HCT116 (cell line): Measurements from ENCODE around the gene KRT36. TPM values are rescaled to one million over a fixed set of nuclear protein-coding genes. Genes with fewer than 3 reads are reported as not detected.

Experiments used
- ATAC-seq: fragments of 200-7000 bp; cut with Tn5 transposase; 2 replicates; pipeline ENCODE4 v1.9.1; 2020; ENCODE audit warnings: mild to moderate bottlenecking, moderate library complexity
- BruUV-seq: library from RNA; stranded (reverse); fragments of 400-500 nt; replicated peaks from 2 replicates; lab custom pipeline; 2021; lab: Mats Ljungman, UMichigan
- CTCF ChIA-PET: fragments of 300-600 bp; sonication (Branson Sonifier 250); formaldehyde crosslinking; loops from one replicate; lab custom pipeline; 2021; ENCODE audit warnings: antibody characterized with exemption; lab: Charles Lee
- POLR2A ChIA-PET: fragments of 300-600, 350-600 bp; sonication (Branson Sonifier 250); formaldehyde crosslinking; loops from one replicate; lab custom pipeline; 2021; ENCODE audit warnings: antibody characterized with exemption; lab: Charles Lee
- RAD21 ChIA-PET, 2 experiments: fragments of 300-600 bp; sonication (Branson Sonifier 250); formaldehyde crosslinking; loops; one replicate each; lab custom pipeline; 2023; ENCODE audit warnings: low total read pairs in 2 of 2; ENCODE audit not compliant: uncharacterized antibody in 2 of 2, unreplicated experiment in 2 of 2, low non-redundant PET in 1 of 2; lab: Charles Lee
- DNase-seq: peaks from one replicate; pipeline ENCODE4 v3.0.0-alpha.2; 2010; ENCODE audit warnings: low read depth, low spot score
- H2AFZ ChIP-seq: fragments of 200-600 bp; shearing (Covaris generic), sonication (generic); 2 replicates; pipeline ENCODE4 v1.6.1; 2017; ENCODE audit warnings: low read depth, mixed run types, mixed read lengths, antibody characterized with exemption, low read length; ENCODE audit not compliant: poor library complexity, severe bottlenecking
- H3K27ac ChIP-seq: 2 replicates; pipeline ENCODE4 v1.5.1; 2012; ENCODE audit warnings: low read depth, low read length
- H3K27me3 ChIP-seq: fragments of 200-600 bp; sonication (generic); 2 replicates; pipeline ENCODE4 v1.6.1; 2016; ENCODE audit warnings: mixed run types, low read length, mixed read lengths; ENCODE audit not compliant: insufficient read depth
- H3K36me3 ChIP-seq, 2 experiments: fragments of 200-500 bp in 1 of 2; fragments of 200-600 bp in 1 of 2; sonication (Bioruptor generic) in 1 of 2; sonication (generic) in 1 of 2; 2 replicates each; pipeline versions ENCODE4 v1.5.1 to v1.6.1; 2014 to 2016; ENCODE audit warnings: low read length in 2 of 2, inconsistent platforms in 1 of 2, mixed read lengths in 1 of 2, mixed run types in 1 of 2; ENCODE audit not compliant: insufficient read depth in 2 of 2, control insufficient read depth in 1 of 2
- H3K4me1 ChIP-seq, 2 experiments: fragments of 200-600 bp in 1 of 2; sonication (generic) in 1 of 2; 2 replicates each; pipeline versions ENCODE4 v1.5.1 to v1.6.1; 2012 to 2017; ENCODE audit warnings: low read length in 2 of 2, inconsistent platforms in 1 of 2, mild to moderate bottlenecking in 1 of 2, mixed read lengths in 1 of 2, mixed run types in 1 of 2, moderate library complexity in 1 of 2; ENCODE audit not compliant: insufficient read depth in 2 of 2, control insufficient read depth in 1 of 2
- H3K4me2 ChIP-seq: fragments of 200-600 bp; sonication (generic); 2 replicates; pipeline ENCODE4 v1.6.1; 2017; ENCODE audit warnings: mixed run types, low read length, mixed read lengths
- H3K4me3 ChIP-seq, 2 experiments: fragments of 200-600 bp in 1 of 2; sonication (generic) in 1 of 2; replicated peaks in 1 of 2; 2 replicates each; pipeline ENCODE4 v1.5.1; 2011 to 2016; ENCODE audit warnings: low read length in 2 of 2, control low read depth in 1 of 2, low read depth in 1 of 2, mild to moderate bottlenecking in 1 of 2, mixed read lengths in 1 of 2, mixed run types in 1 of 2
- H3K79me2 ChIP-seq: fragments of 200-600 bp; sonication (generic); 2 replicates; pipeline ENCODE4 v1.6.1; 2017; ENCODE audit warnings: mild to moderate bottlenecking, mixed run types, low read length, moderate library complexity, mixed read lengths; ENCODE audit not compliant: insufficient read depth
- H3K9ac ChIP-seq: fragments of 200-600 bp; sonication (generic); 2 replicates; pipeline ENCODE4 v1.6.1; 2016; ENCODE audit warnings: low read length, mixed read lengths
- H3K9me2 ChIP-seq: fragments of 200-600 bp; sonication (generic), shearing (Covaris generic); 2 replicates; pipeline ENCODE4 v1.6.1; 2017; ENCODE audit warnings: mixed run types, mild to moderate bottlenecking, moderate library complexity; ENCODE audit not compliant: insufficient read depth
- H3K9me3 ChIP-seq, 2 experiments: fragments of 200-500 bp in 1 of 2; fragments of 200-600 bp in 1 of 2; sonication (Bioruptor generic) in 1 of 2; sonication (generic) in 1 of 2; 2 replicates each; pipeline ENCODE4 v1.6.1; 2014 to 2017; ENCODE audit warnings: low read length in 2 of 2, mixed read lengths in 2 of 2, inconsistent platforms in 1 of 2, low read depth in 1 of 2, mild to moderate bottlenecking in 1 of 2, mixed run types in 1 of 2, moderate library complexity in 1 of 2; ENCODE audit not compliant: control insufficient read depth in 1 of 2, insufficient read depth in 1 of 2
- H4K20me1 ChIP-seq: fragments of 200-600 bp; sonication (generic), shearing (Covaris generic); 2 replicates; pipeline ENCODE4 v1.6.1; 2017; ENCODE audit warnings: mixed run types, mild to moderate bottlenecking, moderate library complexity; ENCODE audit not compliant: insufficient read depth
- CBX3 ChIP-seq: IDR thresholded peaks from 2 replicates; pipeline ENCODE4 v1.6.1; 2012; ENCODE audit warnings: low read depth
- EGR1 ChIP-seq: IDR thresholded peaks from 2 replicates; pipeline ENCODE4 v1.6.1; 2012; ENCODE audit warnings: low read depth
- EZH2 ChIP-seq: fragments of 200-600 bp; sonication (generic); IDR thresholded peaks from 2 replicates; pipeline ENCODE4 v1.6.1; 2017; ENCODE audit warnings: antibody characterized with exemption, mixed run types
- FOSL1 ChIP-seq: IDR thresholded peaks from 2 replicates; pipeline ENCODE4 v1.6.1; 2012; ENCODE audit warnings: low read depth
- JUND ChIP-seq: IDR thresholded peaks from 2 replicates; pipeline ENCODE4 v1.6.1; 2012
- POLR2A ChIP-seq: IDR thresholded peaks from 2 replicates; pipeline ENCODE4 v1.7.0; 2011; ENCODE audit warnings: borderline replicate concordance; ENCODE audit not compliant: insufficient read depth, insufficient read length; ENCODE audit errors: extremely low read depth
- RAD21 ChIP-seq: IDR thresholded peaks from 2 replicates; pipeline ENCODE4 v1.6.1; 2012; ENCODE audit warnings: low read depth, mild to moderate bottlenecking
- REST ChIP-seq: IDR thresholded peaks from 2 replicates; pipeline ENCODE4 v1.6.1; 2012; ENCODE audit warnings: low read depth
- SIN3A ChIP-seq: IDR thresholded peaks from 2 replicates; pipeline ENCODE4 v1.6.1; 2012; ENCODE audit warnings: low read depth
- TCF7L2 ChIP-seq: IDR thresholded peaks from 2 replicates; pipeline ENCODE4 v1.7.0; 2011; ENCODE audit warnings: borderline replicate concordance, inconsistent platforms; ENCODE audit not compliant: insufficient read depth, insufficient read length; ENCODE audit errors: extremely low read depth
- intact Hi-C: fragments of 100-400 bp; cut with micrococcal nuclease; formaldehyde crosslinking; loops from 2 replicates; pipeline ENCODE4 v1.10.0; 2022
- total RNA-seq: library from RNA; stranded (reverse); gene quantifications from one replicate; pipeline ENCODE4 v1.2.1, GENCODE V29; 2021; ENCODE audit not compliant: unreplicated experiment

Gene KRT36
- total RNA-seq, 1 experiment from 2014 or later: not detected

- CTCF ChIA-PET: no interaction called here
- no peak overlapping the region for H3K9ac ChIP-seq
- DNase-seq (no peak), ATAC-seq (no peak)
- H3K4me1 ChIP-seq: no peaks in the 10 kb centered on the region; a peak in 1 of 4 replicates
- H3K27ac ChIP-seq: no peak overlapping the region
- POLR2A ChIA-PET: no interaction called here
- H3K9me2 ChIP-seq: no peaks in the 10 kb centered on the region
- no peaks in the 10 kb centered on the region for H3K27me3 ChIP-seq
- no peak overlapping the region for H3K4me3 ChIP-seq
- no TSS peak for BruUV-seq
- H2AFZ ChIP-seq: no peak overlapping the region
- H3K4me2 ChIP-seq: no peak overlapping the region
- no peaks in the 10 kb centered on the region for H3K79me2 ChIP-seq
- no peaks in the 10 kb centered on the region for H3K36me3 ChIP-seq
- TF ChIP-seq JUND (no peak), EZH2 (no peak), CBX3 (no peak), TCF7L2 (no peak), FOSL1 (no peak), SIN3A (no peak), POLR2A (no peak), EGR1 (no peak), REST (no peak), RAD21 (no peak)
- H4K20me1 ChIP-seq: no peaks in the 10 kb centered on the region
- RAD21 ChIA-PET: no interaction called here
- intact Hi-C loops: no loop called here
- H3K9me3 ChIP-seq: no peaks in the 10 kb centered on the region
Observed at GRCh38 chr17:41483991-41484826, 5.5 kb downstream of the KRT36 start.
